H9 (cell line): Measurements from ENCODE around the gene ERCC4. TPM values are rescaled to one million over a fixed set of nuclear protein-coding genes. Genes with fewer than 3 reads are reported as not detected.

Experiments used
- DNase-seq: peaks from one replicate; pipeline ENCODE4 v3.0.0-alpha.2; 2017
- H2AFZ ChIP-seq: one replicate; pipeline ENCODE4 v1.6.1; 2013; ENCODE audit warnings: mild to moderate bottlenecking, low read length, control low read depth, moderate library complexity
- H2AK5ac ChIP-seq: 2 replicates; pipeline ENCODE4 v1.6.1; 2013; ENCODE audit warnings: low read length, control low read depth, mixed read lengths; ENCODE audit not compliant: insufficient read length
- H2BK120ac ChIP-seq: one replicate; pipeline ENCODE4 v1.6.1; 2013; ENCODE audit warnings: low read depth, mild to moderate bottlenecking, low read length, control low read depth, inconsistent platforms; ENCODE audit not compliant: poor library complexity, severe bottlenecking
- H2BK12ac ChIP-seq: 2 replicates; pipeline ENCODE4 v1.6.1; 2013; ENCODE audit warnings: low read length, control low read depth, mixed read lengths, low read depth; ENCODE audit not compliant: insufficient read length
- H2BK15ac ChIP-seq: 2 replicates; pipeline ENCODE4 v1.6.1; 2013; ENCODE audit warnings: low read depth, low read length, control low read depth
- H2BK20ac ChIP-seq: one replicate; pipeline ENCODE4 v1.6.1; 2013; ENCODE audit warnings: low read depth, mild to moderate bottlenecking, low read length, control low read depth, inconsistent platforms; ENCODE audit not compliant: poor library complexity, severe bottlenecking
- H2BK5ac ChIP-seq: 2 replicates; pipeline ENCODE4 v1.6.1; 2013; ENCODE audit warnings: low read length, control low read depth, mixed read lengths; ENCODE audit not compliant: insufficient read length
- H3K14ac ChIP-seq: 2 replicates; pipeline ENCODE4 v1.6.1; 2013; ENCODE audit warnings: low read length, control low read depth; ENCODE audit not compliant: insufficient read depth
- H3K18ac ChIP-seq: 2 replicates; pipeline ENCODE4 v1.6.1; 2013; ENCODE audit warnings: low read depth, mild to moderate bottlenecking, mixed read lengths, low read length, control low read depth; ENCODE audit not compliant: insufficient read length
- H3K23ac ChIP-seq: 2 replicates; pipeline ENCODE4 v1.6.1; 2013; ENCODE audit warnings: low read length, control low read depth, mixed read lengths, low read depth; ENCODE audit not compliant: insufficient read length
- H3K23me2 ChIP-seq: 2 replicates; pipeline ENCODE4 v1.6.1; 2013; ENCODE audit warnings: low read depth, mild to moderate bottlenecking, mixed read lengths, low read length, control low read depth; ENCODE audit not compliant: insufficient read length, poor library complexity, severe bottlenecking
- H3K27ac ChIP-seq: 2 replicates; pipeline ENCODE4 v1.5.1; 2013; ENCODE audit warnings: low read length, control low read depth, mixed read lengths, low read depth; ENCODE audit not compliant: insufficient read length
- H3K27me3 ChIP-seq: 2 replicates; pipeline ENCODE4 v1.6.1; 2013; ENCODE audit warnings: low read length, control low read depth, inconsistent platforms; ENCODE audit not compliant: insufficient read depth
- H3K4ac ChIP-seq: 2 replicates; pipeline ENCODE4 v1.6.1; 2013; ENCODE audit warnings: low read depth, mild to moderate bottlenecking, control low read depth, inconsistent platforms, low read length, moderate library complexity
- H3K4me1 ChIP-seq: 2 replicates; pipeline ENCODE4 v1.6.1; 2013; ENCODE audit warnings: low read length, control low read depth, inconsistent platforms; ENCODE audit not compliant: insufficient read depth
- H3K4me2 ChIP-seq: 2 replicates; pipeline ENCODE4 v1.6.1; 2013; ENCODE audit warnings: low read length, control low read depth, mixed read lengths; ENCODE audit not compliant: insufficient read length, insufficient read depth
- H3K56ac ChIP-seq: 2 replicates; pipeline ENCODE4 v1.6.1; 2013; ENCODE audit warnings: low read depth, mild to moderate bottlenecking, mixed read lengths, low read length, control low read depth; ENCODE audit not compliant: insufficient read length
- H3K79me1 ChIP-seq: 2 replicates; pipeline ENCODE4 v1.6.1; 2013; ENCODE audit warnings: low read depth, mild to moderate bottlenecking, moderate library complexity, low read length, control low read depth, inconsistent platforms; ENCODE audit not compliant: insufficient read depth, poor library complexity, severe bottlenecking
- H3K79me2 ChIP-seq: 2 replicates; pipeline ENCODE4 v1.6.1; 2013; ENCODE audit warnings: low read length, control low read depth, inconsistent platforms; ENCODE audit not compliant: insufficient read depth
- H3K9ac ChIP-seq: 2 replicates; pipeline ENCODE4 v1.6.1; 2013; ENCODE audit warnings: low read length, control low read depth, mixed read lengths; ENCODE audit not compliant: insufficient read length; ENCODE audit errors: extremely low read depth
- H3K9me3 ChIP-seq: one replicate; pipeline ENCODE4 v1.6.1; 2013; ENCODE audit warnings: low read depth, low read length, inconsistent platforms; ENCODE audit not compliant: control insufficient read depth
- H3T11ph ChIP-seq: one replicate; pipeline ENCODE4 v1.6.1; 2013; ENCODE audit warnings: mild to moderate bottlenecking, low read length, control low read depth, inconsistent platforms
- H4K20me1 ChIP-seq: one replicate; pipeline ENCODE4 v1.6.1; 2013; ENCODE audit not compliant: control insufficient read depth, insufficient read length, insufficient read depth
- H4K5ac ChIP-seq: 2 replicates; pipeline ENCODE4 v1.6.1; 2013; ENCODE audit warnings: low read depth, mild to moderate bottlenecking, mixed read lengths, low read length, control low read depth; ENCODE audit not compliant: insufficient read length
- H4K8ac ChIP-seq: replicated peaks from 2 replicates; pipeline ENCODE4 v1.6.1; 2013; ENCODE audit warnings: low read length, control low read depth, mixed read lengths, low read depth; ENCODE audit not compliant: insufficient read length
- H4K91ac ChIP-seq: 2 replicates; pipeline ENCODE4 v1.6.1; 2013; ENCODE audit warnings: low read depth, mild to moderate bottlenecking, moderate library complexity, mixed read lengths, low read length, control low read depth; ENCODE audit not compliant: insufficient read length
- H3K27ac Mint-ChIP-seq, 3 experiments: 2 replicates in 2 of 3; 3 replicates in 1 of 3; pipeline ENCODE4 v1.8.0; 2020 to 2021; ENCODE audit warnings: mixed read lengths in 3 of 3, mild to moderate bottlenecking in 1 of 3, moderate library complexity in 1 of 3
- H3K27me3 Mint-ChIP-seq: 2 replicates; pipeline ENCODE4 v1.8.0; 2021; ENCODE audit warnings: low read depth, mild to moderate bottlenecking, moderate library complexity, mixed read lengths
- H3K36me3 Mint-ChIP-seq, 3 experiments: 2 replicates in 2 of 3; 3 replicates in 1 of 3; pipeline ENCODE4 v1.8.0; 2020 to 2021; ENCODE audit warnings: low read depth in 3 of 3, mixed read lengths in 3 of 3; ENCODE audit not compliant: insufficient read depth in 1 of 3
- H3K4me1 Mint-ChIP-seq, 2 experiments: 2 replicates each; pipeline ENCODE4 v1.8.0; 2020; ENCODE audit warnings: mixed read lengths in 2 of 2
- H3K4me3 Mint-ChIP-seq, 2 experiments: 2 replicates in 1 of 2; 3 replicates in 1 of 2; pipeline ENCODE4 v1.8.0; 2020 to 2021; ENCODE audit warnings: mild to moderate bottlenecking in 2 of 2, mixed read lengths in 2 of 2, moderate library complexity in 1 of 2
- H3K9me3 Mint-ChIP-seq, 2 experiments: 2 replicates in 1 of 2; 3 replicates in 1 of 2; pipeline ENCODE4 v1.8.0; 2020; ENCODE audit warnings: mild to moderate bottlenecking in 2 of 2, mixed read lengths in 2 of 2, moderate library complexity in 1 of 2
- CTCF ChIP-seq: fragments of 200-600 bp; sonication (generic); conservative IDR thresholded peaks from 3 replicates; pipeline ENCODE4 v1.8.0; 2021; ENCODE audit warnings: antibody characterized with exemption, mild to moderate bottlenecking
- WGBS: extraction: QIAGEN DNeasy Blood & Tissue Kit; methylation state at CpG from one replicate; pipeline ENCODE4 v1.1.7; 2013; ENCODE audit warnings: missing lambda C conversion rate, low lambda C conversion rate, mixed read lengths; ENCODE audit not compliant: insufficient read length; ENCODE audit errors: extremely low coverage; 5-methylcytosine and 5-hydroxymethylcytosine counted together
- total RNA-seq: library from RNA; stranded (reverse); gene quantifications from 2 replicates; pipeline ENCODE4 v1.2.1, GENCODE V29; 2021

The ERCC4 gene
- total RNA-seq, 1 experiment from 2014 or later: 15.6 TPM

- Histone ChIP-seq H3K27ac (no peak overlapping the region), H3K23ac (no peak overlapping the region), H3K27me3 (no peaks in the 10 kb centered on the region), H3K56ac (no peak overlapping the region), H2BK20ac (no peak overlapping the region), H4K20me1 (no peaks in the 10 kb centered on the region), H2BK120ac (no peak overlapping the region), H3K4me2 (no peak overlapping the region), H2AFZ (no peak overlapping the region), H2AK5ac (no peak overlapping the region), H2BK5ac (no peak overlapping the region), H2BK12ac (no peak overlapping the region), H3K4me1 (no peaks in the 10 kb centered on the region), H4K91ac (no peak overlapping the region), H3K18ac (no peak overlapping the region), H3K79me1 (no peaks in the 10 kb centered on the region), H3T11ph (no peak overlapping the region), H4K8ac (no peak overlapping the region), H4K5ac (no peak overlapping the region), H3K79me2 (no peaks in the 10 kb centered on the region), H3K23me2 (no peaks in the 10 kb centered on the region), H2BK15ac (no peak overlapping the region), H3K14ac (no peak overlapping the region), H3K4ac (no peak overlapping the region), H3K9ac (no peak overlapping the region), H3K9me3 (peaks cover 8% of the 10 kb centered on the region)
- peaks cover 2% of the 10 kb centered on the region; the same call in 1 of the 2 replicates for H3K27me3 Mint-ChIP-seq
- no CpG with 5 or more reads among the region's 3 CpGs for WGBS
- no peak for DNase-seq
- no peak overlapping the region for H3K4me3 Mint-ChIP-seq
- no peaks in the 10 kb centered on the region for H3K4me1 Mint-ChIP-seq
- no peak overlapping the region for H3K27ac Mint-ChIP-seq
- 0 out of 7 replicates have a peak, but pooled peaks cover 0 to 4% (median 0%) of the 10 kb centered on the region in 3 experiments for H3K36me3 Mint-ChIP-seq
- H3K9me3 Mint-ChIP-seq: peaks cover 4 to 14% of the 10 kb centered on the region in 2 experiments; a peak in 4 of 5 replicates
- no peak for TF ChIP-seq CTCF
Observed at GRCh38 chr16:13898233-13898632, 21.7 kb upstream of the ERCC4 start.
